Calu3 (cell line): ENCODE results near the gene LRP8. TPM values are rescaled to one million over a fixed set of nuclear protein-coding genes. Genes with fewer than 3 reads are reported as not detected.
A peak's percentile ranks its signal among the peaks of the same experiment; 100 is the strongest.

Source experiments
- BruUV-seq: library from RNA; stranded (reverse); fragments of 400-500 nt; replicated peaks from 2 replicates; lab custom pipeline; 2021; lab: Mats Ljungman, UMichigan
- CTCF ChIA-PET: fragments of 300-600 bp; sonication (Branson Sonifier 250); formaldehyde crosslinking; loops from one replicate; lab custom pipeline; 2022; ENCODE audit warnings: antibody characterized with exemption; lab: Charles Lee
- DNase-seq: peaks from one replicate; pipeline ENCODE4 v3.0.0; 2022
- H3K27ac Mint-ChIP-seq: one replicate; pipeline ENCODE4 v1.8.0; 2022; ENCODE audit warnings: mixed read lengths; ENCODE audit not compliant: unreplicated experiment
- H3K27me3 Mint-ChIP-seq: one replicate; pipeline ENCODE4 v1.8.0; 2022; ENCODE audit warnings: mixed read lengths; ENCODE audit not compliant: unreplicated experiment
- H3K36me3 Mint-ChIP-seq: one replicate; pipeline ENCODE4 v1.8.0; 2022; ENCODE audit warnings: mild to moderate bottlenecking, moderate library complexity, mixed read lengths; ENCODE audit not compliant: insufficient read depth, unreplicated experiment
- H3K4me1 Mint-ChIP-seq: one replicate; pipeline ENCODE4 v1.8.0; 2022; ENCODE audit warnings: mild to moderate bottlenecking, low read depth, mixed read lengths; ENCODE audit not compliant: unreplicated experiment
- H3K4me3 Mint-ChIP-seq: one replicate; pipeline ENCODE4 v1.8.0; 2022; ENCODE audit warnings: mild to moderate bottlenecking, low read depth, moderate library complexity, mixed read lengths; ENCODE audit not compliant: unreplicated experiment
- H3K9me3 Mint-ChIP-seq: one replicate; pipeline ENCODE4 v1.8.0; 2022; ENCODE audit warnings: low read depth, mixed read lengths; ENCODE audit not compliant: unreplicated experiment
- CTCF ChIP-seq: fragments of 200-600 bp; IDR thresholded peaks from one replicate; pipeline ENCODE4 v1.8.0; 2022; ENCODE audit warnings: antibody characterized with exemption; ENCODE audit not compliant: unreplicated experiment
- intact Hi-C: fragments of 100-400 bp; cut with micrococcal nuclease; formaldehyde crosslinking; loops from one replicate; pipeline ENCODE4 v1.10.0; 2022; ENCODE audit not compliant: unreplicated experiment
- total RNA-seq: library from RNA; stranded (reverse); gene quantifications from 2 replicates; pipeline ENCODE4 v1.2.3, GENCODE V29; 2022

Gene LRP8
- total RNA-seq, 1 experiment from 2014 or later, result 104 TPM

GRCh38 chr1:53288790-53289429 is 39.0 kb downstream of the LRP8 start:
- H3K27me3 Mint-ChIP-seq, result no peaks in the 10 kb centered on the region
- CTCF ChIA-PET, result interaction anchor here (1.4 kb wide), 1 partner anchor 9 kb away, joined by 3 read pairs; no protein-coding TSS in a partner anchor
- no peak overlapping the region for H3K4me3 Mint-ChIP-seq

GRCh38 chr1:53288002-53288789 is 39.7 kb downstream of the LRP8 start:
- Mint-ChIP-seq H3K27me3 (no peaks in the 10 kb centered on the region), H3K36me3 (peaks cover 28% of the 10 kb centered on the region), H3K9me3 (no peaks in the 10 kb centered on the region), H3K4me1 (no peaks in the 10 kb centered on the region), H3K27ac (no peak overlapping the region), H3K4me3 (no peak overlapping the region)
- CTCF ChIA-PET, result no interaction called here
- TF ChIP-seq CTCF, result no peak
- intact Hi-C loops, result no loop called here
- BruUV-seq, result no TSS peak
- DNase-seq, result no peak

More at GRCh38 chr1:53288790-53289429, 39.0 kb downstream of the LRP8 start:
- no TSS peak for BruUV-seq
- Mint-ChIP-seq H3K9me3 (no peaks in the 10 kb centered on the region), H3K27ac (no peak overlapping the region), H3K36me3 (peaks cover 28% of the 10 kb centered on the region), H3K4me1 (no peaks in the 10 kb centered on the region)
- no peak for DNase-seq
- intact Hi-C loops, result no loop called here
- TF ChIP-seq CTCF, result no peak

- CTCF ChIA-PET, result no interaction called here
- Mint-ChIP-seq H3K27me3 (no peaks in the 10 kb centered on the region), H3K27ac (no peak overlapping the region), H3K4me3 (no peak overlapping the region), H3K9me3 (no peaks in the 10 kb centered on the region), H3K36me3 (peaks cover 28% of the 10 kb centered on the region), H3K4me1 (no peaks in the 10 kb centered on the region)
- BruUV-seq, result no TSS peak
- no peak for TF ChIP-seq CTCF
- intact Hi-C loops, result no loop called here
- no peak for DNase-seq
Measured at GRCh38 chr1:53286955-53287354, 40.9 kb downstream of the LRP8 start.

- TF ChIP-seq CTCF, result no peak
- Mint-ChIP-seq H3K36me3 (peaks cover 28% of the 10 kb centered on the region), H3K27me3 (no peaks in the 10 kb centered on the region), H3K9me3 (no peaks in the 10 kb centered on the region), H3K4me3 (no peak overlapping the region), H3K27ac (no peak overlapping the region), H3K4me1 (no peaks in the 10 kb centered on the region)
- BruUV-seq, result TSS peak; percentile 23
- intact Hi-C loops, result no loop called here
- CTCF ChIA-PET, result no interaction called here
- DNase-seq, result no peak
Measured at GRCh38 chr1:53285969-53286760, 41.7 kb downstream of the LRP8 start.
